Middle frontal gyrus (tissue), 1 donor: ENCODE data around the gene SEC23A.

Experiments
- DNase-seq: peaks from one replicate; pipeline ENCODE4 v3.0.0-alpha.2; 2015; ENCODE audit warnings: low spot score; ENCODE audit errors: extremely low spot score

Gene SEC23A

GRCh38 chr14:38992067-38992844 is 110.8 kb downstream of the SEC23A start:
- no peak for DNase-seq

DNA sequence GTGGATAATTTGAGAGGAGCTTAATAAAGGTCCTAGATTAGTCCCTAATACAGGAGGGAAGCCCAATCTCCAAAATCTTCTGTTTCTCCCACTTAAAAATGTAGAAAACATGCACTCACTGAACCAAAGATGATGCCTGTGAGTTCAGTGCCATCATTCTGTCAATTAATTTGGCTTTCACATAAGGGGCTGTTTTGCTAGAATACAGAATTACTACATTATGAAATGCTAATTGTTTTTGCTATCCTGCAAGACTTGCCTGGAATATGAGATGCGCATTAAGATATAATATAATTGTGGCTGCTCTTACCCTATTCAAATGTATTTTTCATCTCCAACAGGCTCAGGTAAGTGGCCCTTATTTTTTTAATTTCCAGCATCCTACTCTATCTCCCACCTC is 111.7 kb downstream of the SEC23A start:
- no peak for DNase-seq

DNA sequence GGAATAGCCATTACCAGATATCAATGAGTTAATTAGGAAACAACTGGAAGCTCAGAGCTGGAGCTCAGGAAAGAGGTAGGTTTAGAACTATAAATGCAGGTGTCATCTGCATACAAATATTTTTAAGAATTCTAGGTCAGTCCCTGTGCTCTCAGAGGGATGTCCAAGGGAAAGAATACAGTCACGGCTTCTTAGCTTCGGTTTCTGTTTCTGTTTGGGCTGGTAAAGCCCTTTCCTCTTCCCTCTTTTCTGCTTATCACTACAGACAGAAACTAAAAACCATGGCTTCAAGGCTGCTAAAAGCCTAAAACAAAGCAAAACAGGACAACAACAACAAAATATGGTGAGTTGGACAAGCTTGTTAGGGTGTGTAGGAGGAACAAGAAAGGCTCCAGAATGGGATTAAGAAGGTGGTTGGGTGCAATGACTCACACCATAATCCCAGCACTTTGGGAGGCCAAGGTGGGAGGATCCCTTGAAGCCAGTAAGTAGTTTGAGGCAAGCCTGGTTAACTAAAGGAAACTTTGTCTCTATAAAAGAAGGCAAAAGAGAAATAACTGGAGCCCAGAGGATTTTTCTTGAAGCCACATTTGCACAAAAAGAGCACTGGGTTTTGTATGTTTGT is 113.0 kb downstream of the SEC23A start:
- DNase-seq: no peak

DNA sequence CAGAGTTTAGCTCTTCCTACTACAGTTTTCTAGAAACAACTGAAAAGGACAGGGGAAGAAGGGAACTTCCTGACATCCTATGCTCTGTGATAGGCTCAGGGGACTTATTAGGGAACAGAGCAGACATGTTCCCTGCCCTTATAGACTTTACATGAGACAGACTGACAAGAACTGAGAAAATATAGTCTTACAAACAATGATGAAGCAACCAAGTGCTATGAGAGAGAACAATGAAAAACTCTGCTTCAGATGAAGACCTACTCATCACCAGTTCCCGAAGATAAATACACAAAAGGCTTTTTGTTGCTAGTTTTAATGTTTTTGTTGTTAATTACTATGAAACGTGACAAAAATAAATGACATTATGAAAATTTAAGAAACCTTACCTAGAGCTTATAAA is 115.3 kb downstream of the SEC23A start:
- no peak for DNase-seq

GRCh38 chr14:38982837-38983236 is 120.2 kb downstream of the SEC23A start:
- no peak for DNase-seq

GRCh38 chr14:38982278-38982677 is 120.8 kb downstream of the SEC23A start:
- DNase-seq: no peak
